Lung (tissue), 12 donors: ENCODE measurements around the gene GAPDH. TPM values are rescaled to one million over a fixed set of nuclear protein-coding genes. Genes with fewer than 3 reads are reported as not detected.

ENCODE experiments used
- ATAC-seq: fragments of 200-7000 bp; cut with Tn5 transposase; one replicate; pipeline ENCODE4 v1.9.1; 2020; ENCODE audit warnings: moderate number of reproducible peaks; ENCODE audit not compliant: insufficient read depth, low FRiP score
- DNase-seq, 3 donors: peaks; one replicate each; pipeline ENCODE4 v3.0.0-alpha.2; 2013 to 2017
- H3K27ac ChIP-seq, 2 donors: one replicate each; pipeline ENCODE4 v1.5.1; 2013; ENCODE audit warnings: mild to moderate bottlenecking in 2 of 2, moderate library complexity in 2 of 2, control low read depth in 1 of 2, inconsistent platforms in 1 of 2, low read depth in 1 of 2, low read length in 1 of 2
- H3K27me3 ChIP-seq, 3 donors: one replicate each; pipeline ENCODE4 v1.5.1; 2013; ENCODE audit warnings: low read length in 2 of 3; ENCODE audit not compliant: control insufficient read depth in 3 of 3, insufficient read depth in 3 of 3
- H3K36me3 ChIP-seq, 4 donors: one replicate each; pipeline ENCODE4 v1.5.1; 2013; ENCODE audit warnings: low read length in 4 of 4, mild to moderate bottlenecking in 1 of 4, moderate library complexity in 1 of 4; ENCODE audit not compliant: control insufficient read depth in 4 of 4, insufficient read depth in 4 of 4
- H3K4me1 ChIP-seq, 5 donors: one replicate each; pipeline ENCODE4 v1.5.1; 2013; ENCODE audit warnings: low read length in 5 of 5, mild to moderate bottlenecking in 2 of 5, moderate library complexity in 1 of 5; ENCODE audit not compliant: control insufficient read depth in 5 of 5, insufficient read depth in 5 of 5
- H3K4me3 ChIP-seq: one replicate; pipeline ENCODE4 v1.5.1; 2013; ENCODE audit warnings: mild to moderate bottlenecking, control low read depth, moderate library complexity
- H3K9ac ChIP-seq, 2 donors: one replicate each; pipeline ENCODE4 v1.5.1; 2013; ENCODE audit warnings: low read length in 2 of 2, control low read depth in 1 of 2; ENCODE audit not compliant: insufficient read depth in 1 of 2
- H3K9me3 ChIP-seq, 4 donors: one replicate each; pipeline ENCODE4 v1.5.1; 2013; ENCODE audit warnings: low read length in 3 of 4, mild to moderate bottlenecking in 1 of 4, moderate library complexity in 1 of 4; ENCODE audit not compliant: control insufficient read depth in 4 of 4, insufficient read depth in 3 of 4
- CTCF ChIP-seq: IDR thresholded peaks from 2 replicates; pipeline ENCODE4 v1.5.1; 2012; ENCODE audit warnings: mild to moderate bottlenecking; ENCODE audit errors: control extremely low read depth, extremely low read depth
- WGBS, 2 donors: extraction: QIAGEN DNeasy Blood & Tissue Kit; methylation state at CpG; one replicate each; pipeline ENCODE4 v1.1.7; 2013; 5-methylcytosine and 5-hydroxymethylcytosine counted together
- polyA plus RNA-seq, 2 donors: library from polyadenylated mRNA; stranded (reverse); fragments of 200-250 nt; gene quantifications; one replicate each; pipeline ENCODE4 v1.2.1, GENCODE V29; 2013
- total RNA-seq, 2 donors: library from RNA; depleted of rRNA in 1 of 2; stranded (reverse); fragments of >200 nt in 1 of 2; gene quantifications; one replicate each; pipeline ENCODE4 v1.2.1, GENCODE V29; 2014 to 2021
- donor health status: control.
- donor health status: control.
- donor health status: Bipolar disorder and iron deficiency.
- donor health status: healthy.
- donor health status: DM: yes; HTN: yes; CAD: no.

The GAPDH gene
- total and polyA plus RNA-seq, 4 donors = 843 to 3,540 (median 1,694) TPM

GRCh38 chr12:6527711-6528110 lies 6.6 kb upstream of the GAPDH start:
- no peak for TF ChIP-seq CTCF
- peaks cover 0 to 10% (median 8%) of the 10 kb centered on the region in 5 donors for H3K4me1 ChIP-seq
- no peak overlapping the region for H3K9ac ChIP-seq
- ATAC-seq (no peak), DNase-seq (no peak)
- no peak overlapping the region for H3K4me3 ChIP-seq
- H3K27ac ChIP-seq = no peak overlapping the region
- 94 to 96% methylated on average over 4 of the region's 4 CpGs for WGBS, 2 donors
- peaks cover 13 to 70% (median 61%) of the 10 kb centered on the region in 4 donors for H3K36me3 ChIP-seq
- no peaks in the 10 kb centered on the region for H3K27me3 ChIP-seq
- no peaks in the 10 kb centered on the region for H3K9me3 ChIP-seq

- peaks cover 11 to 60% (median 57%) of the 10 kb centered on the region in 4 donors for H3K36me3 ChIP-seq
- H3K27ac ChIP-seq = no peak overlapping the region
- DNase-seq = no peak
- WGBS, 2 donors = 92 to 93% methylated on average over 17 of the region's 17 CpGs
- no peaks in the 10 kb centered on the region for H3K9me3 ChIP-seq
- no peaks in the 10 kb centered on the region for H3K27me3 ChIP-seq
- peaks cover 0 to 18% (median 16%) of the 10 kb centered on the region in 5 donors for H3K4me1 ChIP-seq
- H3K4me3 ChIP-seq = no peak overlapping the region
- no peak overlapping the region for H3K9ac ChIP-seq
- no peak for TF ChIP-seq CTCF
- no peak for ATAC-seq
These were observed 5.6 kb upstream of the GAPDH start for GRCh38 chr12:6528539-6529235.

- Histone ChIP-seq H3K9ac (no peak overlapping the region), H3K27me3 (no peaks in the 10 kb centered on the region), H3K9me3 (no peaks in the 10 kb centered on the region), H3K27ac (no peak overlapping the region), H3K36me3 (peaks cover 9 to 60% (median 52%) of the 10 kb centered on the region in 4 donors), H3K4me1 (peaks cover 0 to 18% (median 16%) of the 10 kb centered on the region in 5 donors), H3K4me3 (no peak overlapping the region)
- WGBS, 2 donors = 92 to 94% methylated on average over 9 of the region's 9 CpGs
- no peak for TF ChIP-seq CTCF
- DNase-seq (no peak), ATAC-seq (no peak)
These were observed 5.0 kb upstream of the GAPDH start for GRCh38 chr12:6529291-6529737.
